ENCODE data around the gene AGMO.

Gene AGMO

GRCh38 chr7:15476531-15476918 lies 85.3 kb downstream of the AGMO start:
- Histone ChIP-seq H3K9me3 (ENCODE audit: control insufficient read depth, insufficient read depth, low read length) (peaks cover 6% of the 10 kb centered on the region; the same call in 1 of the 2 replicates), H3K36me3 (ENCODE audit: control insufficient read depth, low read length) (no peaks in the 10 kb centered on the region)
- no peak for TF ChIP-seq EZH2phosphoT487 (IDR thresholded peaks at IDR 0.05; ENCODE audit: borderline replicate concordance, low read length)
- TF ChIP-seq, protein P1, sequence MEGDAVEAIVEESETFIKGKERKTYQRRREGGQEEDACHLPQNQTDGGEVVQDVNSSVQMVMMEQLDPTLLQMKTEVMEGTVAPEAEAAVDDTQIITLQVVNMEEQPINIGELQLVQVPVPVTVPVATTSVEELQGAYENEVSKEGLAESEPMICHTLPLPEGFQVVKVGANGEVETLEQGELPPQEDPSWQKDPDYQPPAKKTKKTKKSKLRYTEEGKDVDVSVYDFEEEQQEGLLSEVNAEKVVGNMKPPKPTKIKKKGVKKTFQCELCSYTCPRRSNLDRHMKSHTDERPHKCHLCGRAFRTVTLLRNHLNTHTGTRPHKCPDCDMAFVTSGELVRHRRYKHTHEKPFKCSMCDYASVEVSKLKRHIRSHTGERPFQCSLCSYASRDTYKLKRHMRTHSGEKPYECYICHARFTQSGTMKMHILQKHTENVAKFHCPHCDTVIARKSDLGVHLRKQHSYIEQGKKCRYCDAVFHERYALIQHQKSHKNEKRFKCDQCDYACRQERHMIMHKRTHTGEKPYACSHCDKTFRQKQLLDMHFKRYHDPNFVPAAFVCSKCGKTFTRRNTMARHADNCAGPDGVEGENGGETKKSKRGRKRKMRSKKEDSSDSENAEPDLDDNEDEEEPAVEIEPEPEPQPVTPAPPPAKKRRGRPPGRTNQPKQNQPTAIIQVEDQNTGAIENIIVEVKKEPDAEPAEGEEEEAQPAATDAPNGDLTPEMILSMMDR (IDR thresholded peaks at IDR 0.05; ENCODE audit: low read depth, low read length, poor library complexity, severe bottlenecking) = no peak

DNA sequence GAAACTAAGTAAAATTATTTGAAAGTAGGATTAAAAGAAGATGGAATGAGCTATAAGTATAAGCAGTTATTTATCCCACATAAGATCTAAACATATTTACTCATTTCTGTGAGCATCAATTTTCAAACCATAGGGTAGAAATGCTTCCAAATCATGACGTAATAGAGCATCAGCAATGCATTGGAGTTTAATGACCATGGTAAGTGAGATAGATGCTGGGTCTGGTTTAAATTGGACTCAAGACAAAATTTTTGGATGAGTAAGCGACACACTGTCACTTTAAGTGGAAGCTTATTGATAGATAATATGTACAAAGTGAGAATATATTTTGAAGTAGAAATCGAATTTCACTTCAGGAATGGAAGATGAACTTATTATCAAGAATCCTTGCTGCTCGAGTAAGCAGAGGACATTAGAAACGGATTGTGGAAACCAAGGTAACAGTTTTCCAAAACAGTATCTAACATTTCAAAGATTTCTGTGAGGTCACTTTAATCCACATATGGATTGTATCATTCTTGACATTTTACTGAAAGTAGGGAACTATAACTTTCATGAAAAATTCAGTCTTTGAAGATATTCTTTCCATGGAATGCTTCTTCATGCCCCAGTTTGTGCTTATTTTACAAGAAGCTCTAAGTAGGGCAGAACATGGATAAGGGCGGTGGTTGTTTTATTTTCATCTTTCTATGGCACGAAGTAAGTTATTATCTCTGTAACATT lies 85.8 kb downstream of the AGMO start:
- H3K27ac ChIP-seq (ENCODE audit: low read depth, low read length) = no peak overlapping the region
- no peak overlapping the region for H3K4me2 ChIP-seq (ENCODE audit: low read length)
- no peaks in the 10 kb centered on the region for H3K36me3 ChIP-seq (ENCODE audit: control insufficient read depth, low read length)
- no peaks in the 10 kb centered on the region for H3K9me2 ChIP-seq (replicated peaks; ENCODE audit: control insufficient read depth, low read length)
- no peaks in the 10 kb centered on the region for H3F3A ChIP-seq (ENCODE audit: control insufficient read depth, insufficient read depth)
- TF ChIP-seq, protein P1 (IDR thresholded peaks at IDR 0.05; ENCODE audit: low read depth, low read length, poor library complexity, severe bottlenecking) = no peak
- TF ChIP-seq EZH2phosphoT487 (IDR thresholded peaks at IDR 0.05; ENCODE audit: borderline replicate concordance, low read length) = no peak
- H4K20me1 ChIP-seq (ENCODE audit: control insufficient read depth, insufficient read depth, low read depth, low read length) = no peaks in the 10 kb centered on the region
- no peak overlapping the region for H3K4me3 ChIP-seq (ENCODE audit: low read length)
- H3K4me1 ChIP-seq (ENCODE audit: control insufficient read depth, low read length) = no peaks in the 10 kb centered on the region
- no peaks in the 10 kb centered on the region for H3K27me3 ChIP-seq (ENCODE audit: control insufficient read depth, low read length)
- H3K9me3 ChIP-seq (ENCODE audit: control insufficient read depth, insufficient read depth, low read length) = peaks cover 6% of the 10 kb centered on the region; the same call in 1 of the 2 replicates
- no peaks in the 10 kb centered on the region for H3K79me2 ChIP-seq (ENCODE audit: control insufficient read depth, low read length)

More at GRCh38 chr7:15476531-15476918, 85.3 kb downstream of the AGMO start:
- Histone ChIP-seq H3F3A (ENCODE audit: control insufficient read depth, insufficient read depth) (no peaks in the 10 kb centered on the region), H3K4me2 (ENCODE audit: low read length) (no peak overlapping the region), H3K9me2 (replicated peaks; ENCODE audit: control insufficient read depth, low read length) (no peaks in the 10 kb centered on the region), H3K4me3 (ENCODE audit: low read length) (no peak overlapping the region), H3K4me1 (ENCODE audit: control insufficient read depth, low read length) (no peaks in the 10 kb centered on the region), H3K27me3 (ENCODE audit: control insufficient read depth, low read length) (no peaks in the 10 kb centered on the region), H4K20me1 (ENCODE audit: control insufficient read depth, insufficient read depth, low read depth, low read length) (no peaks in the 10 kb centered on the region), H3K27ac (ENCODE audit: low read depth, low read length) (no peak overlapping the region), H3K79me2 (ENCODE audit: control insufficient read depth, low read length) (no peaks in the 10 kb centered on the region)

DNA sequence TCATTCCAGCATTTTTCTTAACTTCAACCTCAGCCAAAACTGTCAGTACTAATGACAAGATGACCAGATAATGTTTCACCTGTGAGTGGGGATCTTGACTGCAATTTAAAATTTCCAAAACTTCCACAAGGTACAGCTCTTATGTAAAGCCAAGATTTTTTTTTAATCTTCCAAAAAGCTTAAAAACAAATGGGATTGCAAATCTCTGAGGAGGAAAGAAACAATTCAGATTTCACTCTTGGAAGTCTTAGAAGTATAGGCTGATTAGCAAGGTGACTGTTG lies 90.2 kb downstream of the AGMO start:
- Histone ChIP-seq H3K36me3 (ENCODE audit: control insufficient read depth, low read length) (no peaks in the 10 kb centered on the region), H3K9me2 (replicated peaks; ENCODE audit: control insufficient read depth, low read length) (no peaks in the 10 kb centered on the region), H3K4me3 (ENCODE audit: low read length) (no peak overlapping the region), H3K79me2 (ENCODE audit: control insufficient read depth, low read length) (no peaks in the 10 kb centered on the region), H3K9me3 (ENCODE audit: control insufficient read depth, insufficient read depth, low read length) (no peaks in the 10 kb centered on the region), H3K27ac (ENCODE audit: low read depth, low read length) (no peak overlapping the region), H3K27me3 (ENCODE audit: control insufficient read depth, low read length) (no peaks in the 10 kb centered on the region), H3F3A (ENCODE audit: control insufficient read depth, insufficient read depth) (no peaks in the 10 kb centered on the region), H3K4me1 (ENCODE audit: control insufficient read depth, low read length) (no peaks in the 10 kb centered on the region), H4K20me1 (ENCODE audit: control insufficient read depth, insufficient read depth, low read depth, low read length) (no peaks in the 10 kb centered on the region), H3K4me2 (ENCODE audit: low read length) (no peak overlapping the region)
- TF ChIP-seq EZH2phosphoT487 (IDR thresholded peaks at IDR 0.05; ENCODE audit: borderline replicate concordance, low read length) = no peak
- TF ChIP-seq, protein P1 (IDR thresholded peaks at IDR 0.05; ENCODE audit: low read depth, low read length, poor library complexity, severe bottlenecking) = no peak
